MM.1S (cell line): Measurements from ENCODE around the gene MXI1.
A peak's percentile ranks its signal among the peaks of the same experiment; 100 is the strongest.

Source experiments
- DNase-seq: peaks from one replicate; pipeline ENCODE4 v3.0.0-alpha.2; 2015
- H2AFZ ChIP-seq: fragments of 300-600 bp; sonication (generic); 2 replicates; pipeline ENCODE4 v1.6.0; 2016; ENCODE audit warnings: antibody characterized with exemption, low read length
- H3F3A ChIP-seq: fragments of 300-600 bp; sonication (generic); 2 replicates; pipeline ENCODE4 v1.6.1; 2016; ENCODE audit warnings: mild to moderate bottlenecking, antibody characterized with exemption, low read length, moderate library complexity, mixed read lengths; ENCODE audit not compliant: insufficient read depth
- H3K27ac ChIP-seq: fragments of 300-600 bp; sonication (generic); 2 replicates; pipeline ENCODE4 v1.5.1; 2016; ENCODE audit warnings: mild to moderate bottlenecking, low read length
- H3K27me3 ChIP-seq: fragments of 300-600 bp; sonication (generic); replicated peaks from 2 replicates; pipeline ENCODE4 v1.6.0; 2016; ENCODE audit warnings: low read length; ENCODE audit not compliant: insufficient read depth
- H3K36me3 ChIP-seq: fragments of 300-600 bp; sonication (generic); replicated peaks from 2 replicates; pipeline ENCODE4 v1.6.1; 2016; ENCODE audit warnings: mild to moderate bottlenecking, low read length, mixed read lengths; ENCODE audit not compliant: insufficient read depth
- H3K4me1 ChIP-seq: fragments of 300-600 bp; sonication (generic); 2 replicates; pipeline ENCODE4 v1.6.1; 2016; ENCODE audit warnings: low read length, mixed read lengths
- H3K4me2 ChIP-seq: fragments of 300-600 bp; sonication (generic); 2 replicates; pipeline ENCODE4 v1.6.0; 2016; ENCODE audit warnings: low read depth, low read length
- H3K4me3 ChIP-seq: fragments of 300-600 bp; sonication (generic); 2 replicates; pipeline ENCODE4 v1.5.1; 2016; ENCODE audit warnings: low read length, mixed read lengths
- H3K79me2 ChIP-seq: fragments of 300-600 bp; sonication (generic); 2 replicates; pipeline ENCODE4 v1.6.1; 2016; ENCODE audit warnings: mixed run types, low read length, mixed read lengths
- H3K9ac ChIP-seq: fragments of 300-600 bp; sonication (generic); 2 replicates; pipeline ENCODE4 v1.6.1; 2016; ENCODE audit warnings: low read length, mixed read lengths
- H3K9me2 ChIP-seq: fragments of 300-600 bp; sonication (generic); replicated peaks from 2 replicates; pipeline ENCODE4 v1.6.1; 2016; ENCODE audit warnings: mild to moderate bottlenecking, low read length, mixed read lengths; ENCODE audit not compliant: insufficient read depth
- H3K9me3 ChIP-seq: fragments of 300-600 bp; sonication (generic); replicated peaks from 2 replicates; pipeline ENCODE4 v1.6.1; 2016; ENCODE audit warnings: mild to moderate bottlenecking, low read length, mixed read lengths; ENCODE audit not compliant: insufficient read depth
- H4K20me1 ChIP-seq: fragments of 300-600 bp; sonication (generic); 2 replicates; pipeline ENCODE4 v1.6.1; 2016; ENCODE audit warnings: mild to moderate bottlenecking, low read length, moderate library complexity, mixed read lengths; ENCODE audit not compliant: insufficient read depth
- CTCF ChIP-seq: fragments of 300-600 bp; sonication (generic); IDR thresholded peaks from 2 replicates; pipeline ENCODE4 v1.5.1; 2016; ENCODE audit warnings: antibody characterized with exemption, low read length, mixed read lengths
- EZH2 ChIP-seq: fragments of 300-600 bp; sonication (generic); optimal IDR thresholded peaks from 2 replicates; pipeline ENCODE3; 2017; ENCODE audit warnings: low read depth, mild to moderate bottlenecking, antibody characterized with exemption, low read length, mixed read lengths
- EZH2phosphoT487 ChIP-seq: fragments of 300-600 bp; sonication (generic); IDR thresholded peaks from 2 replicates; pipeline ENCODE4 v1.6.1; 2018; ENCODE audit warnings: antibody characterized with exemption, low read length

MXI1 gene

DNA sequence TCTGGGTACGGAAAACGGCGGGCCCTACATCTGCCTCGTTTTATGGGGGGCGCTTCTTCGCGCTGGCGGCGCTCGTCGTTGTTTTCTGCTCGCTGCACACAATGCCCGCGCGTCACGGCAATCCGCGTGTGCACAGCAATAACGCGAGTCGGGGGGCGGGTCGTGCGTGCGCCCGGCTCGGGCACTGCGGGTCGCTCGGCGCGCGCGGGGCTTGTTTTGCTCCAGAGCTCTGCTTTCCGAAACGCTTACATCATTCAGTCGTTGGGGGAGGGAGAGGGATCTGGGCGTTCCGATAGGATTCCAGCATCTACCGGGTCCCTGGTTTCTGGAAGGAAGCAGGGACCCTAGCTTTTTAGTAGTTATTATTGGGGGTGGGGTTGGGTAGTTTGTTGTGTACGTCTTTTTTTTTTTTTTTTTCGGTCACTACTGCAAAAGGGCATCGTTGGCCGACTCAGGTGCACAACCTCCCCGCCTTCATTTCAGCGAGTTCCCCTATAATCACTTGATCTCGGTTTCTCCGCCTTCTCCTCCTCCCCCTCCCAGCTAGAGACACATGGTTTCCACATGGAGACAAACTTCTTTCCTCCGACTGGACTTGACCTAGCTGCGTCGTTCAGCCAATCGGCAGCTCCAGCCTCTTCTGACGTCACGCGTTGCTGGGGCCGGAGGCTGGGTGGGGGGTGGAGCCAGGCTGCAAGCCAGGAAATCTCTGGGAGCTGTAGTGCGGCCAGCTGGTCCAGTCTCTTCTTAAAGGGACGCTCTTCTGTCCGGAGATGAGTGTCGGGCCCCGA lies 3.5 kb downstream of the MXI1 start:
- Histone ChIP-seq H3K4me3 (peak overlapping the region; percentile 62), H3K36me3 (no peaks in the 10 kb centered on the region), H3K9ac (peak overlapping the region; percentile 95), H3K4me1 (peaks cover 46% of the 10 kb centered on the region), H3K9me3 (no peaks in the 10 kb centered on the region), H2AFZ (peak overlapping the region; percentile 73), H3K79me2 (peaks cover 29% of the 10 kb centered on the region), H3K27me3 (no peaks in the 10 kb centered on the region), H3K27ac (peak overlapping the region; percentile 86), H3K4me2 (peak overlapping the region; percentile 79), H4K20me1 (no peaks in the 10 kb centered on the region), H3K9me2 (no peaks in the 10 kb centered on the region), H3F3A (peaks cover 49% of the 10 kb centered on the region)
- peak; percentile 98 for DNase-seq
- no peak for TF ChIP-seq CTCF
- no peak for TF ChIP-seq EZH2phosphoT487
- no peak for TF ChIP-seq EZH2

DNA sequence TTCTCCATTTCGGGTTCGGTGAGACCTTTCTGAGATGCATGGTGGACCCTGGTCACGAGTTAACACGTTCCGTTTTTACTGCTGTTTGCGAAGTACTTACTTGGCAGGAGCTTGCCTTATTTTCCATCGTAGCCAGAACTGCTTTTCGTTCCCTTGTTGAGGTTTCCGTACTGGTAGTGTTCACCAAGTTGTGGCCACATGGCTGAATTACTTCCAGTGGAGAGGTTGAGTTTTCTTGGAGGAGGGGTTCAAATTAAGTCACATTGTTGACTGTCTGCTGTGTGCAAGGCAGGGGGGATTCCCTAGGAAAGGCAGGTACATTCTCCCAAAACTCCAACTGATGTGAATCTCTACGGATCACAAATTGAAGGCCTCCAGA lies 4.0 kb downstream of the MXI1 start:
- peak overlapping the region; percentile 86 for H3K27ac ChIP-seq
- peaks cover 47% of the 10 kb centered on the region for H3K4me1 ChIP-seq
- no peaks in the 10 kb centered on the region for H4K20me1 ChIP-seq
- no peaks in the 10 kb centered on the region for H3K9me2 ChIP-seq
- no peaks in the 10 kb centered on the region for H3K27me3 ChIP-seq
- H2AFZ ChIP-seq: peak overlapping the region; percentile 9; the same call in 1 of the 2 replicates
- H3K4me3 ChIP-seq: peak overlapping the region; percentile 62
- peak overlapping the region; percentile 95 for H3K9ac ChIP-seq
- no peak for DNase-seq
- no peaks in the 10 kb centered on the region for H3K36me3 ChIP-seq
- TF ChIP-seq EZH2: no peak
- no peak for TF ChIP-seq CTCF
- TF ChIP-seq EZH2phosphoT487: no peak
- H3K4me2 ChIP-seq: peak overlapping the region; percentile 79
- no peaks in the 10 kb centered on the region for H3K9me3 ChIP-seq
- H3K79me2 ChIP-seq: peaks cover 34% of the 10 kb centered on the region
- peaks cover 49% of the 10 kb centered on the region for H3F3A ChIP-seq

GRCh38 chr10:110212119-110213006 lies 5.0 kb downstream of the MXI1 start:
- no peaks in the 10 kb centered on the region for H3K9me3 ChIP-seq
- H2AFZ ChIP-seq: peak overlapping the region; percentile 24
- no peaks in the 10 kb centered on the region for H3K9me2 ChIP-seq
- no peaks in the 10 kb centered on the region for H3K36me3 ChIP-seq
- H3K4me1 ChIP-seq: peaks cover 39% of the 10 kb centered on the region
- peak overlapping the region; percentile 79 for H3K4me2 ChIP-seq
- H3F3A ChIP-seq: peaks cover 42% of the 10 kb centered on the region
- peaks cover 40% of the 10 kb centered on the region for H3K79me2 ChIP-seq
- TF ChIP-seq CTCF (no peak), EZH2phosphoT487 (no peak), EZH2 (no peak)
- H3K27me3 ChIP-seq: no peaks in the 10 kb centered on the region
- H3K27ac ChIP-seq: peak overlapping the region; percentile 86
- DNase-seq: peak; percentile 72
- no peaks in the 10 kb centered on the region for H4K20me1 ChIP-seq
- H3K9ac ChIP-seq: peak overlapping the region; percentile 95
- peak overlapping the region; percentile 62 for H3K4me3 ChIP-seq
